DMS153 treated with DMSO at 0.1 percent for 48 hours (cell line): ENCODE data around the gene CASP1.
"Not testable (repeated sequence)": the region's sequence is repeated elsewhere in the genome, so short reads cannot be mapped to it uniquely, and the experiment has no call there.

ENCODE experiments used
- DNase-seq: peaks from one replicate; lab custom pipeline; 2025; ENCODE audit not compliant: unreplicated experiment; lab: John Stamatoyannopoulos, UW

Gene CASP1

DNA sequence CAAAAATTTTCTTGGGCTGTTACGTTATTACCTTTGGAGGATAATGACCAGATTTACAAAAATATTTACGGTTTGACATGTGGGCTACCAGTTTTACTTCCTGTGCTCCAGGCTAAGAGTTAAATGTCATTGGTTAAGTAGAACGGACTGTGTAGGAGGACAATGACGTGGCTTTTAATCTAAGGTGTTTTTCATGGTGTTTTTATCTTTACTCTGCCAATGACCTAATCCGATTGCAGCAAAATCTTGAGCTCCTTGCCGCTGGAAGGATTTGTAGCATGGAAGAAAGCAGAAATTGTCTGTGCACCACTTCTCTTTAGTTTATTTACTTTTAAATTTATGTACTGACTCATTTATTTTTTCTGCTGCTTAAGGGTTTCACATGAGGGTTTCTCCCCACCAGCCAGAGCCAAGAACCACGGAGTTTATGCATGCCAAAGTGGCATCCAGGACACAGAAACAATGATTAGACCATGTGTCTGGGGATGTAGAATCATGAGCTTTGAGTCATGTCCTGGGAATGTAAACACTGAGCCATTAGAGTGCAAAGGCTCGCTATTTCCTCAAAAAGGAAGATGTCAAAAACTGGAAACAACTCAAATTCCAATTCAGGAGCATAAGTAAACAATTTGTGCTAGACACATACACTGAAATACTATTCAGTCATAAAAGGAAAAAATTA, 12.1 kb upstream of the CASP1 start:
- DNase-seq: no peak

- DNase-seq: no peak
Measured at GRCh38 chr11:105045676-105046296, 10.8 kb upstream of the CASP1 start.

- not testable (repeated sequence) for DNase-seq
Measured at GRCh38 chr11:105044557-105045524, 9.9 kb upstream of the CASP1 start, which contains the start of gene CARD16. CARD16 (minus strand) TSS chr11:105045335; CDS start chr11:105045297, 38 bp downstream.

- DNase-seq: no peak
Measured at GRCh38 chr11:105042178-105042577, 7.2 kb upstream of the CASP1 start.

- no peak for DNase-seq
Measured at GRCh38 chr11:105040703-105041102, 5.8 kb upstream of the CASP1 start.

DNA sequence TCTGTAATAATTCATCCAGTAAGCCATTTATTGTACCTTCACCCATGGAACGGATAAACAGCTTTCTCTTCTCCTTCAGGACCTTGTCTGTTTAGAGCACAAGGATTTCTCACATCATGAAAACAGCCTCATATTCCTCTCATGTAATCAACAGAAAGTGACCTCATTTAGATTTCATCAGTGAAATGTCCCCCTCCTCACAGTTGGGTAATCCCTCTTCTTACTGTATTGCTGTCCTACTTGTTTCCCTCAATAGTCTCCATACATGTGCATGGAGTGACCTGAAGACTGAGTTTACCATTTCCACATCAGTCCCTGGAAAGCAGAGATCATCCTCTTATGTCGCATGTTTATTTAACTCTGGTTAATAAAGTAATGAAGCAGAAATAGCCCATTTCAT, 556 bp downstream of the CASP1 start:
- DNase-seq: not testable (repeated sequence)

GRCh38 chr11:105033781-105034180, 1.2 kb downstream of the CASP1 start:
- DNase-seq: no peak

DNA sequence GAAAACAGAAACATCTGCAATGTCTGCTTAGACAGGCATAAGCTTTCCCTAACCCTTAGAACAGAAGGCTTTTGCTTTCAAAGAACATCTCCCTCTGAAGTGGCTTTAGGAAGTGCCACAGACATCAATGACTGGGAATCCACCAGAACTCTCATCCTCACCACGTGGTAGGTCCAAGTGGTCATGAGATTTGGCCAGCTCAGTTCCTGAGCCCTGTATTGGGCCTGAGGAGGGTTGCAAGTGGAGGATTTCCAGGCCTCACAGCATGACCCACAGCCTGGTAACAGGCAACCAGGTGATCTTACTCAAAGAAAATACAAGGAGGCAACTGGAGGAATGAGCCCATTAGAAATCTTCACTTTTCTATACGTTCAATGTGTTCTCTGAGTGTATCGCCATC, 1.6 kb downstream of the CASP1 start:
- DNase-seq: no peak

DNA sequence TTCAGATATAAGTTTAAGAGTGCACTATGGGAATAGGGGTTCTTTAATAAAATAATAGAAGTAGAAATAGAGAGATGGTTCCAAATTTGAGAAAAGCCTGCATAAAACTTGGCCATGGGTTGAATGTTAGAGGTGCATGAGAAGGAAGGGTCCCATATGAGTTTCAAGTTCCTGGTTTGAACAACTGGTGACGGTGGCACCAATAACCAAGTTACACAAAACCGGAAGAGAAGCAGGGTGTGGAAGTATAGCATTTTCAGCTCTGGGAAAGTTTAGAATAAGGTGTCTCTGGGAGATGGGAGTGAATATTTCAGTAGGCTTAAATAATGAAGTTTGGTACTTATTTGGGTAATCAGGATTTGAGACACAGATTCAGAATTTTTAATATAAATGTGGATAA, 2.4 kb downstream of the CASP1 start:
- DNase-seq: no peak

GRCh38 chr11:105027678-105028077, 7.3 kb downstream of the CASP1 start:
- DNase-seq: no peak

DNA sequence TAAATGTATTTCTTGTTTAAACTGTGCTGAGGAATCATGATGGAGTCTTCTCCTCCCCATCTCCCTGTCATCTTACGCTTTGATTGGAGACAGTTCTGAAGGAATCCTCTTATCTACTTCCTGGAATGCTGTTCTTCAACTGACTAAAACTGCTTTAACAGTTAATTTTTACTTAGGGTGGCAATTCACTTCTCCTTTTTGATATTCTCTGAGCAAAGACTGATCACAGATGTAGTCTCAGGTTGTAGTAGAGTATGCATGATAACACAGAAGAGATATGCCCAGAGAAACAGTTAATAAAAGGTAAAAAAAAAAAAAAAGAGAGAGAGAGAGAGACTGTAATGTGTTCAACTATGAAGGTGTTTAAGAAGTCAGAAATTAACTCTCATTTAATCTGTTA, 10.6 kb downstream of the CASP1 start:
- DNase-seq: no peak

- no peak for DNase-seq
Measured at GRCh38 chr11:105023003-105023402, 11.9 kb downstream of the CASP1 start, which contains the start of gene CASP5. CASP5 (minus strand) TSS chr11:105023168; CDS start chr11:105023136, 32 bp downstream.

- DNase-seq: no peak
Measured at GRCh38 chr11:105022527-105022926, 12.4 kb downstream of the CASP1 start.

GRCh38 chr11:105007463-105007862, 27.5 kb downstream of the CASP1 start:
- no peak for DNase-seq

- DNase-seq: no peak
Measured at GRCh38 chr11:105005451-105005845, 29.5 kb downstream of the CASP1 start.

- DNase-seq: no peak
Measured at GRCh38 chr11:105004021-105004420, 30.9 kb downstream of the CASP1 start.

DNA sequence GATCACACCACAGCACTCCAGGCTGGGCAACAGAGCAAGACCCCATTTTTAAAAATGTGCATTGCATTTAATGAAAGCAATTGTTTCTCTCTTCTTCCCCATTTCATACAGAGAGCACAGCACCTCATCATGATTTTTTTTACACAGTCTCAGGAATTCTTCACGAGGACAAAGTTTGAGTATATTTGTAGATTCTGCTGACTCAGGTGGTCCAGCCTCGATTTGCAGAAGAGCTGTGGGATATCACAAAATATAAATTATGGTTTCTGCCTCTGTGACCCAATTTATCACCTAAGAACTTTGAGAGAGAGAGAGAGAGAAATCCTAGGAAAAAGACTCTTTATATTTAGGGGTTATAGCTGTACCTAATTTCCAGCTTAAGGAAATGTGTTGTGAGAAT, 31.8 kb downstream of the CASP1 start:
- DNase-seq: no peak

- no peak for DNase-seq
Measured at GRCh38 chr11:105000797-105001196, 34.1 kb downstream of the CASP1 start.

- DNase-seq: no peak
Measured at GRCh38 chr11:105000167-105000566, 34.8 kb downstream of the CASP1 start.

DNA sequence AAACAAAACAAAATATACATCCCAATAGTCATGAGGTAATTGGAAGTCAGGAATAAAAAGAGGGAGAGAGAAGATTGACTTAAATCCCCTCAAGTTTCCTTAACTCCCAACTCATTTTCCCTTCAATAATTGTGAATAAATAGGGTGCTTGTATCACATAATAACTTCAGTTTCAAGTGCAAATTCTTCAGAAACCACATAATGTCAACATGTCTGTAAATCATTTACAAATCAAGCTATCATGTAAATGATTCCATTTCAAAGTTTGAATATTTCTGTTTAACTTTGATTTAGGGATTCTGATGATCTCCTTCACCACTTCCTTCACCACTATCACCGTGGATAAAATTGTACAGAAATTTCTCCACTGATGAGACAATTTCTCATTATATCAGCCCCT, 35.2 kb downstream of the CASP1 start:
- no peak for DNase-seq

DNA sequence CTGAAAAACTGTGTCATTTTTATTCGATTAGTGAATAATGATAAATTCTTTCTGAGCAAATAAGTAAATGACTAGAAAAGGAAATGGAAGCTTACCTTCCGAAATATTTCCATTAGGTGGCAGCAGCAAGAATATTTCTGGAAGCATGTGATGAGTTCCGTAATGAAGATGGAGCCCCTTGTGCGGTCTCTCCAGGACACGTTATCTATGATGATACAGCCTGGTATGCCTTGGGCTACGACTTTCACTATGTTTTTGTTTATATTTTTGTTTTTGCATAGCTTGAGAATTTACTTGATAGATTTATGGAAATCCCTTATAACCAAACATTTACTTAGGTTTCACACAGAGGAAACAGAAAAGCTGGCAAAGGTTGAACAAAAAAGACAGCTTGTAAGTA, 37.7 kb downstream of the CASP1 start:
- DNase-seq: no peak

GRCh38 chr11:104995001-104995408, 39.9 kb downstream of the CASP1 start:
- DNase-seq: peak; percentile 93
